PFSK-1 (cell line): ENCODE results near the gene DNPH1.

Source experiments
- FOXP2 ChIP-seq: optimal IDR thresholded peaks from 2 replicates; pipeline ENCODE3; 2011; ENCODE audit warnings: borderline replicate concordance, control low read depth, inconsistent platforms; ENCODE audit not compliant: insufficient read depth; ENCODE audit errors: extremely low read length, extremely low read depth
- POLR2AphosphoS5 ChIP-seq: IDR thresholded peaks from 2 replicates; pipeline ENCODE4 v1.6.1; 2012; ENCODE audit warnings: low read depth, mild to moderate bottlenecking, control low read depth, low read length, moderate library complexity
- REST ChIP-seq, 2 experiments: IDR thresholded peaks; 2 replicates each; pipeline versions ENCODE4 v1.6.1 to v1.8.0; 2011 to 2012; ENCODE audit warnings: low read depth in 2 of 2, low read length in 2 of 2, control low read depth in 1 of 2, inconsistent platforms in 1 of 2, mild to moderate bottlenecking in 1 of 2, moderate library complexity in 1 of 2; ENCODE audit not compliant: insufficient read depth in 1 of 2
- TAF1 ChIP-seq: IDR thresholded peaks from 2 replicates; pipeline ENCODE4 v1.6.1; 2012; ENCODE audit warnings: low read length, control low read depth, borderline replicate concordance; ENCODE audit not compliant: insufficient read depth

- no peak for TF ChIP-seq POLR2AphosphoS5
- TF ChIP-seq TAF1 = no peak
- TF ChIP-seq FOXP2 = no peak
- no peak for TF ChIP-seq REST (IDR thresholded peaks at IDR 0.05; ENCODE audit: insufficient read depth in 1 of 2, low read depth in 2 of 2, low read length in 2 of 2)
These were observed 48.0 kb upstream of the DNPH1 start for GRCh38 chr6:43277306-43277642.
